ENCODE measurements around the gene ILDR2. TPM values are rescaled to one million over a fixed set of nuclear protein-coding genes. Genes with fewer than 3 reads are reported as not detected.

The ILDR2 gene
- total RNA-seq, 2 experiments from 2014 or later: 0.47 to 0.67 TPM

DNA sequence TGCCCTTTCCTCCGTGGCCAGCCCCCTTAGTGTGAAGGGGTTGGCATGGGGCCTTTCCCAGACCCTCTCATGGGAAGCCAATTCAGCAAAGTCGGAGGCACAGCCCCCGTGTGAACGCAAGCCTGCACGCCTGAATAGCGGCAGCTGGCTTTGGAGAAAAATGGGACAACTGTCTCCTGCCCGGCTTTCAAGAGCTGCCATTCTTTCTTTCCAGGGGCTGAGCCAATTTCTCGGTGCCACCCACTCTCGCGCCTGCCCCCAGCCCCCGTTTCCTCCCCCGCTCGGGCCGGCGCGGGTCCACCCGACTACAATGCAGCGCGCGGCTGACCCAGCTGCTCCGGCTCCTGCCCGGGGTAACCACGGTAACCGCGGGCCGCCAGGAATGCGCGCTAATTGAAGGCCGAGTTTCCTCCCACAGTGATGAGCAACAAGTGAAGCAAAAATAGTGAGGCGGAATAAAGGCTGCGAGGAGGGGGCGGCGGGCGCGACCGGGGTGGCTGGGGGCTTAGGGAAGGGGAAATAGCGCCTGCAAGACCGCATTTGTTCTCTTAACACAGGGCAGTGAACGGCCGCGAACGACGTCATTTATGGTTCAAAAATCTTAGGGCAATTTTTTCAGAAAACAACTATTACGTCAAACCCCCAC lies 27.8 kb downstream of the ILDR2 start:
- intact Hi-C loops (cut with DNase I, micrococcal nuclease): no loop called here
- H3K27ac ChIP-seq (ENCODE audit: low read depth in 1 of 2, low read length in 2 of 2): no peak overlapping the region
- ATAC-seq (ENCODE audit: poor library complexity): no peak
- Mint-ChIP-seq H3K9me3 (no peaks in the 10 kb centered on the region), H3K27ac (no peak overlapping the region), H3K36me3 (ENCODE audit: low read depth) (no peaks in the 10 kb centered on the region), H3K4me3 (peak overlapping the region; percentile 35), H3K27me3 (peaks cover 37% of the 10 kb centered on the region), H3K4me1 (ENCODE audit: low read depth) (peaks cover 23% of the 10 kb centered on the region)
- no peaks in the 10 kb centered on the region for H3K36me3 ChIP-seq (ENCODE audit: insufficient read depth, low read length)
- TF ChIP-seq, protein P1, sequence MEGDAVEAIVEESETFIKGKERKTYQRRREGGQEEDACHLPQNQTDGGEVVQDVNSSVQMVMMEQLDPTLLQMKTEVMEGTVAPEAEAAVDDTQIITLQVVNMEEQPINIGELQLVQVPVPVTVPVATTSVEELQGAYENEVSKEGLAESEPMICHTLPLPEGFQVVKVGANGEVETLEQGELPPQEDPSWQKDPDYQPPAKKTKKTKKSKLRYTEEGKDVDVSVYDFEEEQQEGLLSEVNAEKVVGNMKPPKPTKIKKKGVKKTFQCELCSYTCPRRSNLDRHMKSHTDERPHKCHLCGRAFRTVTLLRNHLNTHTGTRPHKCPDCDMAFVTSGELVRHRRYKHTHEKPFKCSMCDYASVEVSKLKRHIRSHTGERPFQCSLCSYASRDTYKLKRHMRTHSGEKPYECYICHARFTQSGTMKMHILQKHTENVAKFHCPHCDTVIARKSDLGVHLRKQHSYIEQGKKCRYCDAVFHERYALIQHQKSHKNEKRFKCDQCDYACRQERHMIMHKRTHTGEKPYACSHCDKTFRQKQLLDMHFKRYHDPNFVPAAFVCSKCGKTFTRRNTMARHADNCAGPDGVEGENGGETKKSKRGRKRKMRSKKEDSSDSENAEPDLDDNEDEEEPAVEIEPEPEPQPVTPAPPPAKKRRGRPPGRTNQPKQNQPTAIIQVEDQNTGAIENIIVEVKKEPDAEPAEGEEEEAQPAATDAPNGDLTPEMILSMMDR (IDR thresholded peaks at IDR 0.05): no peak
- H3K4me1 ChIP-seq (ENCODE audit: insufficient read depth, low read length): peaks cover 6% of the 10 kb centered on the region
- H3K4me3 ChIP-seq (ENCODE audit: low read length): no peak overlapping the region
- DNase-seq: peak in 2 of 14 experiments; percentile 3 to 5
- peaks cover 23 to 25% of the 10 kb centered on the region in 2 experiments for H3K27me3 ChIP-seq (ENCODE audit: control insufficient read depth in 1 of 2, insufficient read depth in 2 of 2, low read length in 2 of 2)
- CTCF ChIA-PET: no interaction called here
- peaks cover 0 to 5% of the 10 kb centered on the region in 2 experiments for H3K9me3 ChIP-seq (ENCODE audit: control insufficient read depth in 1 of 2, insufficient read depth in 1 of 2, low read length in 2 of 2)
- POLR2A ChIA-PET: no interaction called here

DNA sequence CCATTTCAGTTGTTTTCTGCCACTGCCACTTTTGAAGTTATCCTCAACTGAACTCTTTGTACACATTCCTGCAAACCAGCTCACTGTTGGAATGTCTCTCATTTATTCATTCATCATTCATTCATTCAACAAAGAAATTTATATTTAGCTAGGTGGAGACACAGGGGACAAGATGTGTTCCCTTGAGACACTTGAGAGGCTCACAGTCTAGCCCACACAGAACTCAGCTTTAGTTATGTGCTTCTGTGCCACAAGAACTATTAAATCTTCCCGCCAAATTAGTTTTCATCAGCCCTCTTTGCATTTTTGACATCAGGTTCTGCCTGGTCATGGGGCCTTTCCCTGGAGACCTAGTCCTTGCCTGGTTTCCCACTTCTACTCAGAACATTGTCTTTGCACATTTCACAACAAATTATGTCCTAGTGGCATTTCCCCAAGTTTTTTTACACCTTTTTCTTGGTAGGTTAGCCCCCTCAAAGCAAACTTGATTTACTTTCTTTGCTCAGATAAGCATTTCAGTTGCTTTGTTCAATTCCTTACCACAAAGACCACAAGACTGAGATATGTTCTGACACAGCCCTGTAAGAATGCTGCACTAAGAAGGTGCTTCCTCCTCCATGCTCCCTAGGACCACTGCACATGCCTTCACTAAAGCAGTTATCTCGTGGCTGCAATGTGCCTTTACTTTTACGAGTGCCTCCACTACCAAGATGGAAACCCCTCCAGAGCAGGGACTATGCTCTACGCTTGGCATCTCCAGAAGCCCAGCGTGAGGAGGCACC lies 31.0 kb downstream of the ILDR2 start:
- Histone ChIP-seq H3K4me3 (ENCODE audit: low read length) (no peak overlapping the region), H3K9me3 (ENCODE audit: control insufficient read depth in 1 of 2, insufficient read depth in 1 of 2, low read length in 2 of 2) (peaks cover 0 to 5% of the 10 kb centered on the region in 2 experiments), H3K36me3 (ENCODE audit: insufficient read depth, low read length) (no peaks in the 10 kb centered on the region), H3K27me3 (ENCODE audit: control insufficient read depth in 1 of 2, insufficient read depth in 2 of 2, low read length in 2 of 2) (peaks cover 19 to 25% of the 10 kb centered on the region in 2 experiments), H3K27ac (ENCODE audit: low read depth in 1 of 2, low read length in 2 of 2) (no peak overlapping the region), H3K4me1 (ENCODE audit: insufficient read depth, low read length) (peaks cover 6% of the 10 kb centered on the region)
- Mint-ChIP-seq H3K27ac (no peak overlapping the region), H3K36me3 (ENCODE audit: low read depth) (no peaks in the 10 kb centered on the region), H3K4me3 (no peak overlapping the region), H3K27me3 (peaks cover 37% of the 10 kb centered on the region), H3K4me1 (ENCODE audit: low read depth) (peaks cover 23% of the 10 kb centered on the region), H3K9me3 (no peaks in the 10 kb centered on the region)
- intact Hi-C loops (cut with DNase I, micrococcal nuclease): no loop called here
- ChIA-PET POLR2A (no interaction called here), CTCF (no interaction called here)
- DNase-seq (peak in 1 of 14 experiments; percentile 4), ATAC-seq (ENCODE audit: poor library complexity) (no peak)
- TF ChIP-seq, protein P1 (IDR thresholded peaks at IDR 0.05): no peak

DNA sequence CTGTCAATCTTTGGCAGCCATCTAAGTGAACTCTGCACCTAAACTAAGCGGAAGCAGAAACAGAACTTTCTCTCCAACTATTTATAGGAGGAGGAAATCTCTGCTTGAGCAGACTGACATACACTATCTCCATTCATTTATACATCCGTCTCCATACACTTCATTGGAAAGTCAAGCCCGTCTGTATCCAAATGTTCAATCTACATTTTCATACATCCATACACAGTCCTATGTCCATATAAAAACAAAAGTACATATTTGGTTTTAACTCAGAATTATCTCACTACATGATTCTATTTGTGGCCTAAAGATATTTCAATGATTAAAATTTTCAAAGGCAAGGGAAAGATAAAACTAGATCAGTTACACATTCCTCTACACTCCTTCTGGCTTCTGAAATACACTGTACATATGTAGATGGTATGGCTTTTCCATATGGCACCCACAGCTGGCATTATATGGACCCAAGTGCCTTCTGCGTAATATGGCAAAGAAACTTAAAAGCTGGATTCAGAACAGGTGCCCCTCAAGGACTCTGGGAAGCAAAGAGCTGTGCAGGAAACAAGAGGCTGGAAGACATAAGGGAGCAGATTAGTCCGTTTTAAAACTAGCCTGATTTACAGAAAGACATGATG lies 35.5 kb downstream of the ILDR2 start:
- POLR2A ChIA-PET: no interaction called here

More for the DNA sequence above, 35.5 kb downstream of the ILDR2 start:
- Histone ChIP-seq H3K27me3 (ENCODE audit: control insufficient read depth in 1 of 2, insufficient read depth in 2 of 2, low read length in 2 of 2) (no peaks in the 10 kb centered on the region), H3K27ac (ENCODE audit: low read depth in 1 of 2, low read length in 2 of 2) (no peak overlapping the region), H3K4me1 (ENCODE audit: insufficient read depth, low read length) (no peaks in the 10 kb centered on the region), H3K36me3 (ENCODE audit: insufficient read depth, low read length) (no peaks in the 10 kb centered on the region), H3K4me3 (ENCODE audit: low read length) (no peak overlapping the region), H3K9me3 (ENCODE audit: control insufficient read depth in 1 of 2, insufficient read depth in 1 of 2, low read length in 2 of 2) (no peaks in the 10 kb centered on the region)
- TF ChIP-seq, protein P1 (IDR thresholded peaks at IDR 0.05): no peak
- H3K9me3 Mint-ChIP-seq: no peaks in the 10 kb centered on the region
- peaks cover 12% of the 10 kb centered on the region for H3K4me1 Mint-ChIP-seq (ENCODE audit: low read depth)
- CTCF ChIA-PET: interaction anchor here (1.5 kb wide), 1 partner anchor 9 kb away, joined by 3 read pairs; no protein-coding TSS in a partner anchor
- no peak for DNase-seq
- H3K27me3 Mint-ChIP-seq: peaks cover 6% of the 10 kb centered on the region
- no peaks in the 10 kb centered on the region for H3K36me3 Mint-ChIP-seq (ENCODE audit: low read depth)
- no peak for ATAC-seq (ENCODE audit: poor library complexity)
- intact Hi-C loops (cut with DNase I, micrococcal nuclease): no loop called here
- H3K27ac Mint-ChIP-seq: no peak overlapping the region
- no peak overlapping the region for H3K4me3 Mint-ChIP-seq

Data from CD4-positive, alpha-beta T cell (primary cell).